Measurements from ENCODE around the gene FOXC1.

Gene FOXC1

DNA sequence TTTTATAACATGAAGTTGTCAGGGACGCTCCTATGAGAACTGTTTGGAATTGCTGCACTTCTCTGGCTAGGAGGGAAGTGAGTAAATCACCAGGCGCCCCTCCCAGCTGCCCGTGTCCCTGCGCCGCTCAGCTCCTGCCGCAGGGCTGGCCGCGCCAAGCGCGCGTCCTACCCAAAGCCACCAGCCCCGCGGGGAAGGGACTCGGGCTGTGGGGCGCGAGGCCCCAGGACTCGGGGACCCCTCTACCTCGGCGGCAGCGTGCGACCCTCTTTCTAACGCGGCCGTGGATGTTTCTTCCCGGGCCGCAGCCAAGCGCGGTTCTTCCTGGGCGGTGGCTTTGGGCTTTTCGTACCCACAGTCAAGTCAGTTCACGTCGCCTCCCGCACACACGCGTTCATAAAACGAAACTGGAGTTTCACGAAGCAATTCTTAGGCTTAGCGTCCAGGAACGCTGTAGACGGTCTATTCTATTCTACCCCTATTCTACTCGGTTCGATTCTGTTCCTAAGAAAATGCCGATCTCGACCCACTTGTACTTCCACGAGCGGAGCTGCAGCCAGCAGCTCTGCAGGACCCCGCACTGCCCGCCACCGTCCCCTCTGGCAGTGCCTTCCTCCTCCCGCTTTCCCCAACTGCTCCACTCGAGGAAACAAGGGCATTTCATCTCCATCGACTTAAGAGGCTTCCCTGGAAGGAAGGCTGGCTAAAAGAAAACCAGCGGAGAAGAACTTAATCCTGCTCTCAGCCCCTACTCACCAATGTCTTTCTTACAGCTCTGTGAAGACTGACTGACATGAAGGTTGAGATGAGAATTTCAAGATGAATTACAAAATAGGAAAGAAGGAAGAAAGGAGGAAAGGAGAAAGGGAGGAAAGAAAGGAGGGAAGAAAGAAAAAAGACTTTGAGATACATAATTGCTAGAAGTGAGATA lies 15.4 kb downstream of the FOXC1 start:
- no peak for DNase-seq

GRCh38 chr6:1625794-1626435 lies 16.2 kb downstream of the FOXC1 start:
- no peak for DNase-seq

- DNase-seq, result no peak
These were observed 16.8 kb downstream of the FOXC1 start for GRCh38 chr6:1626481-1626880.

- DNase-seq, result no peak
These were observed 18.3 kb downstream of the FOXC1 start for GRCh38 chr6:1627827-1628560.

DNA sequence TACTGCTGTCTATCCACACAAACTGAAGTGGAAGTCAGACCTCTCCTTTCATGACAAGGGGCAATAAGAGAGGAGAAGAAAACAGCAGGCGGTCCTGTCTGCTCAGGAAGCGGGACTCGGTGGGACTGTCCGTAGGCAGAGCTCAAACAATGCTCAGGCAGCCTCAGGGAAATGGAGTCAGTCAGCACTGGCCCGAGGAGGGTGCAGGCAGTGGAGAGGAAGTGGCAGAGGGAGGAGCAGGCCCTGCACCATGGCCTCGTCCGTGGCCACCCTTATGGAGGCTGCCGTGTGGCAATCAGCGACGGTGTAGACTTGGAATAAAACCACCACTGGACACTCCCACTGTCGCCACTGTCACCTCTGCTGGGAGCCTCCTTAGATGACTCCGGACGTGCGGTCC lies 19.6 kb downstream of the FOXC1 start:
- no peak for DNase-seq

DNA sequence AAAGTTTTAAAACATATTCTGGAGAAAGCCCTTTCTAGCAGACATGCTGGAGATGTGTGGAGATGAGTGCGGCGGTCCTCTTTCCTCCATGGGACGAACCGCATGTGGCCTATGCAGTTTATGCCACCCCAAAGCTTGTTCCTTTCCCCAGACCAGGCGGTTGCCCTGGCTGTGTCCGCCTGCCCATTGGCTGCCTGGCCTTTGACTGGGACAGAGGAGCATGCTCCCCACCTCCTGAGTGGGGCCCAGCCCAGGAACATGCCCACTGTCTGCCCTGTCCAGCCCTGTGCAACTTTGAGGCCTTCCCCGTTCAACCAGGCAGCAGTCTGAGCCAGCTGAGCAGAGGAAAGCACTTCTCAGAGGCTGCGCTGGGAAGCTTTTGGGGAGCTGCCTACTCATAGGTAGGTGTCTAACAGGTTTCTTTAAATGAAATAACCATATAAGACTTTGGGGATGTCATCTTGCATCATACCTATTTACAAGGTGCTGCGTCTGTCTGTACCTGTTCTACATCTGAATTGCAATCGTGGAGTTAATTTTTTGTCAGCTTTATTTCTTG lies 20.6 kb downstream of the FOXC1 start:
- DNase-seq, result no peak

- DNase-seq, result no peak
These were observed 21.1 kb downstream of the FOXC1 start for GRCh38 chr6:1630771-1631217.

GRCh38 chr6:1631251-1631650 lies 21.5 kb downstream of the FOXC1 start:
- no peak for DNase-seq

- no peak for DNase-seq
These were observed 23.8 kb downstream of the FOXC1 start for GRCh38 chr6:1633366-1634021.

DNA sequence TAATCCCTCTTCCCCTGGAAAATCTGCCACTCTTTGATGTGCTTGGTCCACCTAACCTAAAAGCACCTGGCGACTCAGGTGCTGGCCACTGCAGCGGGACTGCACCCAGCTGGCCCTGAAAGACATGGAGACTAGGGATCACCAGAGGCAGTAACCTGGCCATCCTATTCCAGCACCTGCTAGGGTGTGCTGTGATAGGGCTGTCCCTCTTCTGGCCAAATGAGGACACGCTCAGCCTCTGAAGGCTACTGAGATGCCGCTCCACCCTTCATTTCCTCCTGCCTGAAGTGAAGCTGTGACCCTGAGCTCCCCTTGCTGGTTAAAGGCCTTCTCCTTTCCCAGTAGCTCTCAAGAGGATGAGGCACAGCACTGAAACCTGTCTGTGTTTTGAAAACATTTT lies 24.4 kb downstream of the FOXC1 start:
- DNase-seq, result no peak

DNA sequence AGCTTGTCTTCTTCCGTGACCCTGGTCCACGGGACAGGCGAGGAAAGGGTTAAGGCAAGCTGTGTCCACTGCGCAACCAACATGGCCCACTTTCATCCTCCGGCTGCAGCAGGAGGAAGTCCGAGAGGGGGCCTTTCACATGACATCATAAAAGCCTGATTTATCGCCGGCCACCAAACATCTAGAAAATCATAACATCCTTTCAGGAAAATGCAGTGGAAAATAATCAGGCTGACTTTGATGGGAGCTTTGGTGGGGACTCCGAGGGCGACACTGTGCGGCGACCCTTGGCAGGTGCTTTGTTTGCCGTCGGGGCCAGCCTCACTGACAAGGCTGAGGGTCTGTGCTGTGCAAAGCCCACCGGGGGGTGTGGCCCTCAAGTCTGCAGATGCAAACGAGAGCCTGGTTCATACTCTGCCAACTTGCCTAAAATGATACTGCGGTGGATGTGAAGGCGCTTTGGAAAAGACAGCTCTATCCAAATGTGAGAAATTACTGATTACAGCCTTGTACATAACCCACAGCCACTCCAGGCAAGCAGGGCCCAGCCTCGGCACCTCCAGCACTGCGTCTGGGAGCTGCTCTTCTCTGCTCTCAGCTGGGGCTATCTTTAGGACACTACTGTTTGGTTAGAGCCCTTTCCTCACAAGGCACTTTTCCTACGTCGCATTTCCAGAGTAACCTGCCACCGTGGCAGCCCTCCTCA lies 25.7 kb downstream of the FOXC1 start:
- DNase-seq, result no peak

DNA sequence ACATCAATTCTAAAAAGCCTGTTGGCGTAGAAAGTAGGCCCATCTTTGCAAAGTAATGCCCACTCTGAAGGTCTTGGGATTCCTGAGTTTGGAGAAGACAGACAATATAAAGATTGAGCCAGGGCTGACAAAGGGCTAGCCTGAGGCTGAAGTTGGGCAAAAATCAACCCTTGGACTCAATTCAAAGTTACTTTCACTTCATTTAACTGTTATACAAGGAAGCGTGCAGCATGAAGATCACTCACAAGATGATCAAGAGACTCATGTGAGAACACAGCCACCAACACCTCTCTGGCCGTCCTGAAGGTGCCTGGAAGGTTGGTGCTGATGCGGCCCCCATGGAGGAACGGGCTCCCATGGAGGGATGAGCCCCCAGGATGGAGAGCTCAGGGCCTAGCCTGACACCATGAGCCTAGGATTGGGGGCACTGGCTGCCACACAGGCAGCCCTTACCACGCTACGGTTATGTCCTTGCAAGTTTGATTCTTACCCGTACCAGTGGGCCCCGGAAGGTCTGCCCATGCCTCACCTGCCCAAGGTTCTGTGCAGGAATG lies 26.6 kb downstream of the FOXC1 start:
- DNase-seq, result no peak

DNA sequence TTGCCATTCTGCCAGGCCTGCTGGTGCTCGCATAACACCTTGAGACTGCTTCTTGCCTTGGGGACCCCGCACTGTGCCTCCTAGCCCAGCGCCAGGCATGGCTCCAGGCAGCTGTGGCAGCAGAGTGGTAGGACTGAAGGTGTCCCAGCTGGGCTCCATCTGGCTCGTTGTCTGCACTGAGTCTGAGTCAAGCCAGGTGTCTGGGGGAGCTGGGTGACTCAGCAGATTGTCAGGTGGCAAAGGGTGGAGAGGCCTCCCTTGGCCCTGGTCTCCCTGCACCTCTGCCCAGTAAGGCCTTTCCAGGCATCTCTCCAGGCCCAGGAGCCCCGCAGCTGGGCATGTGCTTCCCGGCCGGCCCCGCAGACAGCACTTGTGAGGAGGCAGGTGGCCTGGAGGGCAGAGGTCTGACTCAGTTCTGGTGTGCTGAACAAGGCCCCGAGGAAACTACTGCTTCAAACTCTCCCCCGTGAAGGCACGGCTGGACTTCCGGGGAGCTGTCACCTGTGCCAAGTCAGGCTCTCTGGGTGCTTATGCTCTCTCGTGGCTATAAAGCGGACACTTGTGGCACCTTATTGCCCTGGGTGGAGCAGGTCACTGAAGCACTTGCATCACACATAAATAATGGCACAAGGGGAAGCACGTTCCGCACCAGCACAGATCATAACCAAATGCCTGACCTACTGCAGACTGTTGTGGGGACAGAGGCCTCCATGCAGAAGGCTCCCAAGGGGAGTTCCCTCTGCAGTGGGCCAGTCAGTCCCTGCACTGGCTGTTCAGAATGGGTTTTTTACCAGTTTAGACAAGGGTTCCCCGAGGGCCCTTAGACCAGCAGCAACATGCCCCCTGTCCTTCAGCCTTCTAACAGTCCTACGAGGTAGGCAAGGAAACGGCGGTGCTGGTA lies 27.5 kb downstream of the FOXC1 start:
- DNase-seq, result no peak

DNA sequence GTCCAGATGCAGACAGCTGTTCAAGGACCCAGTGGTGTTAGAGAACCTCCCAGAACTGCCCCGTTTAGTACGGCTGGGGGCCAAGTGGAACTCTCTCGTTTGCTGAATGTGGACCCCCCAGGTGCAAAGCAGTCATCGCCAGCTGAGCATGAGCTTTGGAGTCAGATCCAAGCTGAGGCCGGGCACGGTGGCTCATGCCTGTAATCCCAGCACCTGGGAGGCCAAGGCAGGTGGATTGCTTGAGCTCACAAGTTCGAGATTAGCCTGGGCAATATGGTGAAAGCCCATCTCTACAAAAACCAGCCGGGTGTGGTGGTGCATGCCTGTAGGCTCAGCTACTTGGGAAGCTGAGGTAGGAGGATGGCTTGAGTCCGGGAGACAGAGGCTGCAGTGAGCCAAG lies 29.7 kb downstream of the FOXC1 start:
- DNase-seq, result no peak

DNA sequence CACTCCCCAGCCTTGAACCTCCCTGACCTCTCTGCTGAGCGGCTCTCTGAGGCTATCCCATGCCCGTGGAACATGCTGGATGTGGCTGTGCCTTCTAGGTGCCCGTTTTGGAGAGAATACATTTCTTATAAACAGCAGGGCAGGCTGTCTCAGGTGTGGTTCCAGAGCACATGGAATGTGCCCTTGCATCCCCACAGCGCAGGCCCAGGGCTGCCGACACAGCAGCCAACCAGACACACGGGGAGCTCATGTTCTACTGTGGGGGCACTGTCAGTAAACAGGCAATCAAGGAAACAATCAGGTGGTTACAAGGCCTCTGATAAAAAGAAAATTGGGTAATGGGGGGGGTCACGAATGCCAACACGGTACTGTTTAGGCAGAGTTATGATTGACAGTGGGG lies 30.8 kb downstream of the FOXC1 start:
- DNase-seq, result no peak

GRCh38 chr6:1641343-1641885 lies 31.7 kb downstream of the FOXC1 start:
- no peak for DNase-seq

- DNase-seq, result no peak
These were observed 33.4 kb downstream of the FOXC1 start for GRCh38 chr6:1643111-1643510.

- no peak for DNase-seq
These were observed 34.2 kb downstream of the FOXC1 start for GRCh38 chr6:1643830-1644445.

DNA sequence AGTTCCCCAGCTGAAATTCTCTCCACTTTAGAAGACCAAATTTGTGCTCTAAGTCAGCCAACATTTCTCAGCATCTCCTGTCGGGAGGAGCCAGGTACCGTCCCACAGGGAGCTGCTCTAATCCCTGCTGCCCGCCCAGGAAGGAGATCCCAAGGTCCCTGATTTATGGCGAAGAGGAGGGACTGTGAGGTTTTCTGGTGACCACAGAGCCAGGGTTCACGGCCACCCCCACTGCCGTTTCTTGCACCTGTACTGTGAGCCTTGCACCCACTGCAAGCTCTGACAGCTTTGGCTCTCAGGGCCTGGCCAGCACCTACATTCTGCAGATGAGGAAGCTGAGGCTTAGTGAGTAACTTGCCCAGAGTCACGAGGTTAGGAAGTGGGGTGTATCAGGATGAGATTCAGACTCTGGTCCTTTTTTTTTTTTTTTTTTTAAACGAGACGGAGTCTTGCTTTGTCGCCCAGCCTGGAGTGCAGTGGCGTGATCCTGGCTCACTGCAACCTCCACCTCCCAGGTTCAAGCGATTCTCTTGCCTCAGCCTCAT lies 34.9 kb downstream of the FOXC1 start:
- DNase-seq, result no peak

Data from activated CD4-positive, alpha-beta T cell treated with anti-CD3 and anti-CD28 coated beads, Interleukin-2, amount 50 U/mL, for 16 hours (primary cell).